K562 (cell line): ENCODE results near the gene METRN. TPM values are rescaled to one million over a fixed set of nuclear protein-coding genes. Genes with fewer than 3 reads are reported as not detected.

ENCODE experiments used
- FOXJ3 ChIP-seq: sonication (generic); formaldehyde crosslinking; IDR thresholded peaks from 2 replicates; pipeline ENCODE4 v1.4.0; 2020; ENCODE audit warnings: mild to moderate bottlenecking, missing genetic modification reagents
- MEIS2 ChIP-seq: fragments of 450-650 bp; IDR thresholded peaks from 2 replicates; pipeline ENCODE4 v1.6.1; 2014; ENCODE audit warnings: mild to moderate bottlenecking; ENCODE audit not compliant: partially characterized antibody
- MYC ChIP-seq, 2 experiments: fragments of 250-450 bp in 1 of 2; sonication (Bioruptor Pico) in 1 of 2; IDR thresholded peaks; 2 replicates each; pipeline versions ENCODE4 v1.5.1 to v1.6.1; 2012 to 2021; ENCODE audit warnings: low read depth in 2 of 2, borderline replicate concordance in 1 of 2, improper control_type of control experiment in 1 of 2, low read length in 1 of 2, mild to moderate bottlenecking in 1 of 2, moderate library complexity in 1 of 2
- NR4A1 ChIP-seq, 2 experiments: fragments of 250-450 bp in 1 of 2; fragments of 450-650 bp in 1 of 2; sonication (Bioruptor Pico) in 1 of 2; IDR thresholded peaks; 2 replicates each; pipeline versions ENCODE4 v1.4.0 to v1.6.1; 2016 to 2020; ENCODE audit warnings: mild to moderate bottlenecking in 2 of 2, missing compliant biosample characterization in 1 of 2, missing genetic modification characterization in 1 of 2, moderate library complexity in 1 of 2
- PHB ChIP-seq: fragments of 250-450 bp; sonication (Bioruptor Pico); IDR thresholded peaks from 2 replicates; pipeline ENCODE4 v1.5.0; 2021
- PTRF ChIP-seq: fragments of 450-650 bp; IDR thresholded peaks from 2 replicates; pipeline ENCODE4 v1.6.1; 2016; ENCODE audit warnings: mild to moderate bottlenecking, missing genetic modification characterization, missing compliant biosample characterization
- SPI1 ChIP-seq: IDR thresholded peaks from 2 replicates; pipeline ENCODE4 v1.6.1; 2011; ENCODE audit warnings: low read depth, low read length, control low read depth, borderline replicate concordance
- STAT5B ChIP-seq: fragments of 250-450 bp; sonication (Bioruptor Pico); IDR thresholded peaks from 2 replicates; pipeline ENCODE4 v1.8.0; 2021; ENCODE audit warnings: mild to moderate bottlenecking, inconsistent platforms
- TCFL5 ChIP-seq: fragments of 250-450 bp; sonication (Bioruptor Pico); conservative IDR thresholded peaks from 2 replicates; pipeline ENCODE4 v1.6.1; 2021; ENCODE audit warnings: mild to moderate bottlenecking, moderate library complexity, matching md5 sums
- ZNF274 ChIP-seq: IDR thresholded peaks from 2 replicates; pipeline ENCODE4 v1.6.1; 2011; ENCODE audit warnings: low read depth, mild to moderate bottlenecking, low read length, moderate library complexity, borderline replicate concordance
- ZNF277 ChIP-seq: fragments of 250-450 bp; sonication (Bioruptor Pico); IDR thresholded peaks from 2 replicates; pipeline ENCODE4 v1.8.0; 2022; ENCODE audit warnings: inconsistent platforms, mild to moderate bottlenecking, moderate library complexity, borderline replicate concordance
- ZNF407 ChIP-seq: fragments of 450-650 bp; IDR thresholded peaks from 2 replicates; pipeline ENCODE4 v1.6.1; 2016; ENCODE audit warnings: low read depth
- ZNF57 ChIP-seq: fragments of 450-650 bp; formaldehyde crosslinking; IDR thresholded peaks from 2 replicates; pipeline ENCODE4 v1.4.0; 2020; ENCODE audit warnings: mild to moderate bottlenecking, moderate library complexity
- polyA plus RNA-seq, 8 experiments: library from polyadenylated mRNA; depleted of rRNA in 4 of 8; stranded (reverse) in 5 of 8; unstranded in 3 of 8; fragments of >200 nt; fragmentation: Nextera tagmentation in 2 of 8; fragmentation: Illumina TruSeq in 1 of 8; extraction: Ambion mirVana in 2 of 8; extraction: Trizol in 1 of 8; gene quantifications; 2 replicates each; pipeline versions ENCODE4 v1.2.1 to v1.2.3, GENCODE V29; 2011 to 2014; ENCODE audit warnings: inconsistent platforms in 1 of 8, missing spikeins in 1 of 8
- total RNA-seq, 7 experiments: library from RNA; depleted of rRNA in 6 of 7; stranded (reverse); fragments of >200 nt in 6 of 7; fragmentation: Illumina TruSeq in 2 of 7; extraction: Trizol in 2 of 7; gene quantifications; 2 replicates each; pipeline versions ENCODE4 v1.2.1 to v1.2.3, GENCODE V29; 2011 to 2021; ENCODE audit warnings: low replicate concordance in 1 of 7
- TF ChIP-seq, protein P1 (sequence below): fragments of 450-650 bp; formaldehyde crosslinking; IDR thresholded peaks from 2 replicates; pipeline ENCODE4 v1.4.0; 2022; ENCODE audit warnings: missing genetic modification characterization
- TF ChIP-seq, protein P2 (sequence below): sonication (generic); formaldehyde crosslinking; IDR thresholded peaks from 2 replicates; pipeline ENCODE4 v1.9.0; 2022; ENCODE audit warnings: mild to moderate bottlenecking, missing genetic modification reagents

Gene METRN
- total and polyA plus RNA-seq, 9 of the 15 experiments (the other 6 are each of a cell fraction or from before 2014, with no cell fraction given), result 0.20 to 89.8 (median 15.4) TPM

DNA sequence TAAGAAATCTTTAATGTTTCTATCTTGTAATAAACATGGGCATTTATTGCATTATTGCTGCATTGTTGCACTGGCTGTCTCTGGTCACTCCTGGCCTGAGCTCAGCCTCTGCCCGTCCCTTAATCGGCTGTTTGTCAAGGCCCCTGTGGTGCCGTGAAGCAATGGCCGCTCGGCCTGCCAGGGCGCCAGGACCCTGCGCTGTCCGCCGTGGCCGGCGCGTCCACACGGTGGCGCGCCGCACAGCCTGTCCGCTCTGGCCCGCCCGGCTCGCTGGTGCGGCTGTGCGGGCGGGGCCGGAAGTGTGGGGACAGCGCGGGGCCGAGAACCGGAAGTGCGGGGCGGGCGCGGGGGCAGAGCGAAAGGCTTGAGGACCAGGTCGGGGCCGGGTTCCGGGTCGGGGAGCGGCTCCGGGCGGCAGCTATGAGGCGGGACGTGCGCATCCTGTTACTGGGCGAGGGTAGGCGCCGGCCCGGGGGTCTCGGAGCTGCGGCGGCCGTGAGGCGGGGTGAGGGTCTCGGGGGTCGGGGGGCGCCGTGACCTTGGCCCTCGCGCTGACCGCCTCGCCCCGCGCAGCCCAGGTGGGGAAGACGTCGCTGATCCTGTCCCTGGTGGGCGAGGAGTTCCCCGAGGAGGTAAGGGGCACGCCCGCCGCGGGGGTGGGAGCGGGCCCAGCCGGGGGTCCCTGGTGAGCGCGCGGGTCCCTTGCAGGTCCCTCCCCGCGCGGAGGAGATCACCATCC lies 47.0 kb upstream of the METRN start, which contains the start of gene RHOT2 (continued):
- TF ChIP-seq NR4A1 (CRISPR knock-in tag; IDR thresholded peaks at IDR 0.05), result no peak
- no peak; the same call in 1 of the 2 replicates for TF ChIP-seq NR4A1 (tag; IDR thresholded peaks at IDR 0.05)
- no peak for TF ChIP-seq ZNF57 (CRISPR knock-in tag)
- no peak for TF ChIP-seq PTRF (tag)
- TF ChIP-seq, protein P1, sequence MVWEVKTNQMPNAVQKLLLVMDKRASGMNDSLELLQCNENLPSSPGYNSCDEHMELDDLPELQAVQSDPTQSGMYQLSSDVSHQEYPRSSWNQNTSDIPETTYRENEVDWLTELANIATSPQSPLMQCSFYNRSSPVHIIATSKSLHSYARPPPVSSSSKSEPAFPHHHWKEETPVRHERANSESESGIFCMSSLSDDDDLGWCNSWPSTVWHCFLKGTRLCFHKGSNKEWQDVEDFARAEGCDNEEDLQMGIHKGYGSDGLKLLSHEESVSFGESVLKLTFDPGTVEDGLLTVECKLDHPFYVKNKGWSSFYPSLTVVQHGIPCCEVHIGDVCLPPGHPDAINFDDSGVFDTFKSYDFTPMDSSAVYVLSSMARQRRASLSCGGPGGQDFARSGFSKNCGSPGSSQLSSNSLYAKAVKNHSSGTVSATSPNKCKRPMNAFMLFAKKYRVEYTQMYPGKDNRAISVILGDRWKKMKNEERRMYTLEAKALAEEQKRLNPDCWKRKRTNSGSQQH (CRISPR knock-in tag), result no peak
- peak; percentile 88 for TF ChIP-seq MYC (IDR thresholded peaks at IDR 0.05; ENCODE audit: low read depth, low read length)
- TF ChIP-seq MYC (CRISPR knock-in tag; IDR thresholded peaks at IDR 0.05; ENCODE audit: borderline replicate concordance, low read depth), result no peak
- TF ChIP-seq FOXJ3 (CRISPR knock-in tag), result no peak
- no peak for TF ChIP-seq ZNF277 (CRISPR knock-in tag)
- no peak for TF ChIP-seq ZNF407
- 0 out of 2 replicates have a peak, but pooled peaks have one; percentile 17 for TF ChIP-seq SPI1
- TF ChIP-seq PHB (CRISPR knock-in tag), result no peak
- no peak for TF ChIP-seq TCFL5 (CRISPR knock-in tag)
- TF ChIP-seq, protein P2, sequence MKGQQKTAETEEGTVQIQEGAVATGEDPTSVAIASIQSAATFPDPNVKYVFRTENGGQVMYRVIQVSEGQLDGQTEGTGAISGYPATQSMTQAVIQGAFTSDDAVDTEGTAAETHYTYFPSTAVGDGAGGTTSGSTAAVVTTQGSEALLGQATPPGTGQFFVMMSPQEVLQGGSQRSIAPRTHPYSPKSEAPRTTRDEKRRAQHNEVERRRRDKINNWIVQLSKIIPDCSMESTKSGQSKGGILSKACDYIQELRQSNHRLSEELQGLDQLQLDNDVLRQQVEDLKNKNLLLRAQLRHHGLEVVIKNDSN (CRISPR knock-in tag), result no peak
- TF ChIP-seq STAT5B (CRISPR knock-in tag), result no peak
- peak; percentile 56 for TF ChIP-seq MEIS2
- TF ChIP-seq ZNF274, result no peak
